H9 (cell line): ENCODE results near the gene ALG14. TPM values are rescaled to one million over a fixed set of nuclear protein-coding genes. Genes with fewer than 3 reads are reported as not detected.

Source experiments
- DNase-seq: peaks from one replicate; pipeline ENCODE4 v3.0.0-alpha.2; 2017
- H2AFZ ChIP-seq: one replicate; pipeline ENCODE4 v1.6.1; 2013; ENCODE audit warnings: mild to moderate bottlenecking, low read length, control low read depth, moderate library complexity
- H2AK5ac ChIP-seq: 2 replicates; pipeline ENCODE4 v1.6.1; 2013; ENCODE audit warnings: low read length, control low read depth, mixed read lengths; ENCODE audit not compliant: insufficient read length
- H2BK120ac ChIP-seq: one replicate; pipeline ENCODE4 v1.6.1; 2013; ENCODE audit warnings: low read depth, mild to moderate bottlenecking, low read length, control low read depth, inconsistent platforms; ENCODE audit not compliant: poor library complexity, severe bottlenecking
- H2BK12ac ChIP-seq: 2 replicates; pipeline ENCODE4 v1.6.1; 2013; ENCODE audit warnings: low read length, control low read depth, mixed read lengths, low read depth; ENCODE audit not compliant: insufficient read length
- H2BK15ac ChIP-seq: 2 replicates; pipeline ENCODE4 v1.6.1; 2013; ENCODE audit warnings: low read depth, low read length, control low read depth
- H2BK20ac ChIP-seq: one replicate; pipeline ENCODE4 v1.6.1; 2013; ENCODE audit warnings: low read depth, mild to moderate bottlenecking, low read length, control low read depth, inconsistent platforms; ENCODE audit not compliant: poor library complexity, severe bottlenecking
- H2BK5ac ChIP-seq: 2 replicates; pipeline ENCODE4 v1.6.1; 2013; ENCODE audit warnings: low read length, control low read depth, mixed read lengths; ENCODE audit not compliant: insufficient read length
- H3K14ac ChIP-seq: 2 replicates; pipeline ENCODE4 v1.6.1; 2013; ENCODE audit warnings: low read length, control low read depth; ENCODE audit not compliant: insufficient read depth
- H3K18ac ChIP-seq: 2 replicates; pipeline ENCODE4 v1.6.1; 2013; ENCODE audit warnings: low read depth, mild to moderate bottlenecking, mixed read lengths, low read length, control low read depth; ENCODE audit not compliant: insufficient read length
- H3K23ac ChIP-seq: 2 replicates; pipeline ENCODE4 v1.6.1; 2013; ENCODE audit warnings: low read length, control low read depth, mixed read lengths, low read depth; ENCODE audit not compliant: insufficient read length
- H3K23me2 ChIP-seq: 2 replicates; pipeline ENCODE4 v1.6.1; 2013; ENCODE audit warnings: low read depth, mild to moderate bottlenecking, mixed read lengths, low read length, control low read depth; ENCODE audit not compliant: insufficient read length, poor library complexity, severe bottlenecking
- H3K27ac ChIP-seq: 2 replicates; pipeline ENCODE4 v1.5.1; 2013; ENCODE audit warnings: low read length, control low read depth, mixed read lengths, low read depth; ENCODE audit not compliant: insufficient read length
- H3K27me3 ChIP-seq: 2 replicates; pipeline ENCODE4 v1.6.1; 2013; ENCODE audit warnings: low read length, control low read depth, inconsistent platforms; ENCODE audit not compliant: insufficient read depth
- H3K4ac ChIP-seq: 2 replicates; pipeline ENCODE4 v1.6.1; 2013; ENCODE audit warnings: low read depth, mild to moderate bottlenecking, control low read depth, inconsistent platforms, low read length, moderate library complexity
- H3K4me1 ChIP-seq: 2 replicates; pipeline ENCODE4 v1.6.1; 2013; ENCODE audit warnings: low read length, control low read depth, inconsistent platforms; ENCODE audit not compliant: insufficient read depth
- H3K4me2 ChIP-seq: 2 replicates; pipeline ENCODE4 v1.6.1; 2013; ENCODE audit warnings: low read length, control low read depth, mixed read lengths; ENCODE audit not compliant: insufficient read length, insufficient read depth
- H3K56ac ChIP-seq: 2 replicates; pipeline ENCODE4 v1.6.1; 2013; ENCODE audit warnings: low read depth, mild to moderate bottlenecking, mixed read lengths, low read length, control low read depth; ENCODE audit not compliant: insufficient read length
- H3K79me1 ChIP-seq: 2 replicates; pipeline ENCODE4 v1.6.1; 2013; ENCODE audit warnings: low read depth, mild to moderate bottlenecking, moderate library complexity, low read length, control low read depth, inconsistent platforms; ENCODE audit not compliant: insufficient read depth, poor library complexity, severe bottlenecking
- H3K79me2 ChIP-seq: 2 replicates; pipeline ENCODE4 v1.6.1; 2013; ENCODE audit warnings: low read length, control low read depth, inconsistent platforms; ENCODE audit not compliant: insufficient read depth
- H3K9ac ChIP-seq: 2 replicates; pipeline ENCODE4 v1.6.1; 2013; ENCODE audit warnings: low read length, control low read depth, mixed read lengths; ENCODE audit not compliant: insufficient read length; ENCODE audit errors: extremely low read depth
- H3K9me3 ChIP-seq: one replicate; pipeline ENCODE4 v1.6.1; 2013; ENCODE audit warnings: low read depth, low read length, inconsistent platforms; ENCODE audit not compliant: control insufficient read depth
- H3T11ph ChIP-seq: one replicate; pipeline ENCODE4 v1.6.1; 2013; ENCODE audit warnings: mild to moderate bottlenecking, low read length, control low read depth, inconsistent platforms
- H4K20me1 ChIP-seq: one replicate; pipeline ENCODE4 v1.6.1; 2013; ENCODE audit not compliant: control insufficient read depth, insufficient read length, insufficient read depth
- H4K5ac ChIP-seq: 2 replicates; pipeline ENCODE4 v1.6.1; 2013; ENCODE audit warnings: low read depth, mild to moderate bottlenecking, mixed read lengths, low read length, control low read depth; ENCODE audit not compliant: insufficient read length
- H4K8ac ChIP-seq: replicated peaks from 2 replicates; pipeline ENCODE4 v1.6.1; 2013; ENCODE audit warnings: low read length, control low read depth, mixed read lengths, low read depth; ENCODE audit not compliant: insufficient read length
- H4K91ac ChIP-seq: 2 replicates; pipeline ENCODE4 v1.6.1; 2013; ENCODE audit warnings: low read depth, mild to moderate bottlenecking, moderate library complexity, mixed read lengths, low read length, control low read depth; ENCODE audit not compliant: insufficient read length
- H3K27ac Mint-ChIP-seq, 3 experiments: 2 replicates in 2 of 3; 3 replicates in 1 of 3; pipeline ENCODE4 v1.8.0; 2020 to 2021; ENCODE audit warnings: mixed read lengths in 3 of 3, mild to moderate bottlenecking in 1 of 3, moderate library complexity in 1 of 3
- H3K27me3 Mint-ChIP-seq: 2 replicates; pipeline ENCODE4 v1.8.0; 2021; ENCODE audit warnings: low read depth, mild to moderate bottlenecking, moderate library complexity, mixed read lengths
- H3K36me3 Mint-ChIP-seq, 3 experiments: 2 replicates in 2 of 3; 3 replicates in 1 of 3; pipeline ENCODE4 v1.8.0; 2020 to 2021; ENCODE audit warnings: low read depth in 3 of 3, mixed read lengths in 3 of 3; ENCODE audit not compliant: insufficient read depth in 1 of 3
- H3K4me1 Mint-ChIP-seq, 2 experiments: 2 replicates each; pipeline ENCODE4 v1.8.0; 2020; ENCODE audit warnings: mixed read lengths in 2 of 2
- H3K4me3 Mint-ChIP-seq, 2 experiments: 2 replicates in 1 of 2; 3 replicates in 1 of 2; pipeline ENCODE4 v1.8.0; 2020 to 2021; ENCODE audit warnings: mild to moderate bottlenecking in 2 of 2, mixed read lengths in 2 of 2, moderate library complexity in 1 of 2
- H3K9me3 Mint-ChIP-seq, 2 experiments: 2 replicates in 1 of 2; 3 replicates in 1 of 2; pipeline ENCODE4 v1.8.0; 2020; ENCODE audit warnings: mild to moderate bottlenecking in 2 of 2, mixed read lengths in 2 of 2, moderate library complexity in 1 of 2
- WGBS: extraction: QIAGEN DNeasy Blood & Tissue Kit; methylation state at CpG from one replicate; pipeline ENCODE4 v1.1.7; 2013; ENCODE audit warnings: missing lambda C conversion rate, low lambda C conversion rate, mixed read lengths; ENCODE audit not compliant: insufficient read length; ENCODE audit errors: extremely low coverage; 5-methylcytosine and 5-hydroxymethylcytosine counted together
- total RNA-seq: library from RNA; stranded (reverse); gene quantifications from 2 replicates; pipeline ENCODE4 v1.2.1, GENCODE V29; 2021
- TF ChIP-seq, protein P1 (sequence below): fragments of 200-600 bp; sonication (generic); conservative IDR thresholded peaks from 3 replicates; pipeline ENCODE4 v1.8.0; 2021; ENCODE audit warnings: antibody characterized with exemption, mild to moderate bottlenecking

Gene ALG14
- total RNA-seq, 1 experiment from 2014 or later = 2.5 TPM

DNA sequence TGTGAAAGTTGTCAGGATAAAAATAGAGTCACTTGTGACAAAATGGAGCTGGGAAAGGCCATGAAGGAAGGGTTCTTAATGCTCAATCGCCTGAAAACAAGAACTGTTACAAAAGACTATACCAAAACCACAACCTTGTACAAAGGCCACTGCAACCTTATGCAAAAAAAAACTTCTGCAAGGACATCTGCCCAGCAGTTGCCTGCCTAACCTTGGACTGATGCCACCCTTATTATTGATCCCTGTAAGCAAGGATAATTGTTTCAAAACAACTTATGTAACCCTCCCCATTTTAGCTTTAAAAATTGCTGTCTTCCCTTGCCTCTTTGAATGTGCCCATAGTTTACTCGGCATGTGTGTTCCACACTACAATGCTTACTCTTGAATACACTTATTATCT, 5.7 kb downstream of the ALG14 start:
- Histone ChIP-seq H2BK120ac (no peak overlapping the region), H3K14ac (no peak overlapping the region), H3K27me3 (no peaks in the 10 kb centered on the region), H4K91ac (no peak overlapping the region), H2BK15ac (no peak overlapping the region), H3K4me2 (no peak overlapping the region), H2AFZ (no peak overlapping the region), H3K9me3 (no peaks in the 10 kb centered on the region), H3K18ac (no peak overlapping the region), H2BK20ac (no peak overlapping the region), H3T11ph (no peak overlapping the region), H3K4ac (no peak overlapping the region), H2BK12ac (no peak overlapping the region), H4K8ac (no peak overlapping the region), H3K79me1 (no peaks in the 10 kb centered on the region), H4K5ac (no peak overlapping the region), H3K79me2 (no peaks in the 10 kb centered on the region), H2AK5ac (no peak overlapping the region), H3K23ac (no peak overlapping the region), H3K23me2 (no peaks in the 10 kb centered on the region), H3K4me1 (no peaks in the 10 kb centered on the region), H3K27ac (no peak overlapping the region), H3K9ac (no peak overlapping the region), H4K20me1 (no peaks in the 10 kb centered on the region), H3K56ac (no peak overlapping the region), H2BK5ac (no peak overlapping the region)
- no peak for DNase-seq
- peaks cover 0 to 8% (median 0%) of the 10 kb centered on the region in 3 experiments; a peak in 1 of 7 replicates for H3K36me3 Mint-ChIP-seq
- H3K27ac Mint-ChIP-seq = no peak overlapping the region
- no peak overlapping the region for H3K4me3 Mint-ChIP-seq
- TF ChIP-seq, protein P1, sequence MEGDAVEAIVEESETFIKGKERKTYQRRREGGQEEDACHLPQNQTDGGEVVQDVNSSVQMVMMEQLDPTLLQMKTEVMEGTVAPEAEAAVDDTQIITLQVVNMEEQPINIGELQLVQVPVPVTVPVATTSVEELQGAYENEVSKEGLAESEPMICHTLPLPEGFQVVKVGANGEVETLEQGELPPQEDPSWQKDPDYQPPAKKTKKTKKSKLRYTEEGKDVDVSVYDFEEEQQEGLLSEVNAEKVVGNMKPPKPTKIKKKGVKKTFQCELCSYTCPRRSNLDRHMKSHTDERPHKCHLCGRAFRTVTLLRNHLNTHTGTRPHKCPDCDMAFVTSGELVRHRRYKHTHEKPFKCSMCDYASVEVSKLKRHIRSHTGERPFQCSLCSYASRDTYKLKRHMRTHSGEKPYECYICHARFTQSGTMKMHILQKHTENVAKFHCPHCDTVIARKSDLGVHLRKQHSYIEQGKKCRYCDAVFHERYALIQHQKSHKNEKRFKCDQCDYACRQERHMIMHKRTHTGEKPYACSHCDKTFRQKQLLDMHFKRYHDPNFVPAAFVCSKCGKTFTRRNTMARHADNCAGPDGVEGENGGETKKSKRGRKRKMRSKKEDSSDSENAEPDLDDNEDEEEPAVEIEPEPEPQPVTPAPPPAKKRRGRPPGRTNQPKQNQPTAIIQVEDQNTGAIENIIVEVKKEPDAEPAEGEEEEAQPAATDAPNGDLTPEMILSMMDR = no peak
- no CpG with 5 or more reads among the region's 2 CpGs for WGBS
- no peaks in the 10 kb centered on the region for H3K27me3 Mint-ChIP-seq
- peaks cover 3% of the 10 kb centered on the region in 2 experiments; a peak in 3 of 4 replicates for H3K4me1 Mint-ChIP-seq
- no peaks in the 10 kb centered on the region for H3K9me3 Mint-ChIP-seq
